ENCODE data around the gene AMIGO3. TPM values are rescaled to one million over a fixed set of nuclear protein-coding genes. Genes with fewer than 3 reads are reported as not detected.
A peak's percentile ranks its signal among the peaks of the same experiment; 100 is the strongest.

AMIGO3 gene
- total RNA-seq, 2 donors from 2014 or later = 0.44 to 1.1 TPM

GRCh38 chr3:49704629-49705028 is 14.9 kb downstream of the AMIGO3 start:
- H3K36me3 ChIP-seq = peaks cover 26% of the 10 kb centered on the region
- no peaks in the 10 kb centered on the region for H3K27me3 ChIP-seq
- H3K9me3 ChIP-seq = no peaks in the 10 kb centered on the region
- DNase-seq (ENCODE audit: low spot score) = no peak
- no peak overlapping the region for H3K4me3 ChIP-seq
- no peak overlapping the region for H3K27ac ChIP-seq
- H3K4me1 ChIP-seq = peaks cover 0 to 4% of the 10 kb centered on the region in 2 donors
- TF ChIP-seq CTCF (IDR thresholded peaks at IDR 0.05) = no peak

- Histone ChIP-seq H3K27me3 (no peaks in the 10 kb centered on the region), H3K36me3 (peaks cover 26% of the 10 kb centered on the region), H3K4me1 (peaks cover 0 to 11% of the 10 kb centered on the region in 2 donors), H3K9me3 (no peaks in the 10 kb centered on the region), H3K27ac (no peak overlapping the region), H3K4me3 (no peak overlapping the region)
- no peak for DNase-seq (ENCODE audit: low spot score)
- no peak for TF ChIP-seq CTCF (IDR thresholded peaks at IDR 0.05)
Measured at GRCh38 chr3:49703956-49704355, 15.5 kb downstream of the AMIGO3 start.

GRCh38 chr3:49703443-49703927 is 16.0 kb downstream of the AMIGO3 start:
- no peak overlapping the region for H3K4me3 ChIP-seq
- no peaks in the 10 kb centered on the region for H3K27me3 ChIP-seq
- H3K36me3 ChIP-seq = peaks cover 28% of the 10 kb centered on the region
- TF ChIP-seq CTCF (IDR thresholded peaks at IDR 0.05) = peak; percentile 71 to 79
- no peak overlapping the region for H3K27ac ChIP-seq
- DNase-seq (ENCODE audit: low spot score) = no peak
- H3K4me1 ChIP-seq = peaks cover 0 to 14% of the 10 kb centered on the region in 2 donors
- no peaks in the 10 kb centered on the region for H3K9me3 ChIP-seq

- Histone ChIP-seq H3K9me3 (no peaks in the 10 kb centered on the region), H3K4me1 (peaks cover 0 to 14% of the 10 kb centered on the region in 2 donors), H3K4me3 (no peak overlapping the region), H3K36me3 (peaks cover 36% of the 10 kb centered on the region), H3K27ac (no peak overlapping the region), H3K27me3 (no peaks in the 10 kb centered on the region)
- DNase-seq (ENCODE audit: low spot score) = no peak
- no peak for TF ChIP-seq CTCF (IDR thresholded peaks at IDR 0.05)
Measured at GRCh38 chr3:49702672-49703071, 16.8 kb downstream of the AMIGO3 start.

GRCh38 chr3:49701388-49702077 is 18.0 kb downstream of the AMIGO3 start:
- Histone ChIP-seq H3K27me3 (no peaks in the 10 kb centered on the region), H3K4me1 (peaks cover 0 to 14% of the 10 kb centered on the region in 2 donors), H3K36me3 (peaks cover 36% of the 10 kb centered on the region), H3K27ac (no peak overlapping the region), H3K9me3 (no peaks in the 10 kb centered on the region), H3K4me3 (no peak overlapping the region)
- DNase-seq (ENCODE audit: low spot score) = no peak
- peak in 1 of 2 donors; percentile 31 for TF ChIP-seq CTCF (IDR thresholded peaks at IDR 0.05)

Data from right atrium auricular region (tissue), 2 donors.